ENCODE results near the gene MAP3K3. TPM values are rescaled to one million over a fixed set of nuclear protein-coding genes. Genes with fewer than 3 reads are reported as not detected.

MAP3K3 gene
- total RNA-seq, 1 donor from 2014 or later: 58.5 TPM

- DNase-seq: no peak
- peaks cover 94% of the 10 kb centered on the region for H3K36me3 ChIP-seq
Measured at GRCh38 chr17:63665527-63666214, 43.5 kb downstream of the MAP3K3 start.

DNA sequence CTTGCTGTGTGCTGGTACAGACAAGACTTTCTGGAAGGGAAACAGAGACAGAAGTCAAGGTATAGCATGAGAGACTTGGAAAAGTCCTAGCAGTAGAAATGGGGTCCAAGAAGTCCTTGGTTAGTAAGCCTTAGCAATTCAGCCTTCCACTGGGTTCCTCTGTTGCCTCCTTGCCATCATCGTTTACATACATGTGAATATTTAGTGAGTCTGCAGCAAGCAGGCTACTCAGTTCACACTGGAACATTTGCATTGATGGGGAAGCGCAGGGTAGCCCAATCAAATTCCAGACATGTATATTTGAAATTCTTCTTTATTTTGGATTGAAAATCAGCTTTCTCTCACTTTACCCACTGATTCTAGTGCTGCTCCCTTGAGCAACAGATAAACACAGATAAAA is 50.6 kb downstream of the MAP3K3 start:
- peaks cover 57% of the 10 kb centered on the region for H3K36me3 ChIP-seq
- intact Hi-C loops (cut with DNase I): no loop called here
- no peak overlapping the region for H3K4me3 ChIP-seq
- DNase-seq (no peak), ATAC-seq (no peak)
- H3K27me3 ChIP-seq (ENCODE audit: low read depth): no peaks in the 10 kb centered on the region
- H3K27ac ChIP-seq: no peak overlapping the region
- H3K9me3 ChIP-seq: no peaks in the 10 kb centered on the region
- peaks cover 37% of the 10 kb centered on the region for H3K4me1 ChIP-seq
- no peak for TF ChIP-seq CTCF (IDR thresholded peaks at IDR 0.05)

More at GRCh38 chr17:63665527-63666214, 43.5 kb downstream of the MAP3K3 start:
- peak; percentile 80 to 87 for ATAC-seq
- peaks cover 27% of the 10 kb centered on the region for H3K4me1 ChIP-seq
- H3K4me3 ChIP-seq: no peak overlapping the region
- H3K27ac ChIP-seq: peak overlapping the region; percentile 63
- no peak for TF ChIP-seq CTCF (IDR thresholded peaks at IDR 0.05)
- no peaks in the 10 kb centered on the region for H3K9me3 ChIP-seq
- intact Hi-C loops (cut with DNase I): no loop called here
- H3K27me3 ChIP-seq (ENCODE audit: low read depth): no peaks in the 10 kb centered on the region

- Histone ChIP-seq H3K27ac (peak overlapping the region; percentile 76), H3K9me3 (no peaks in the 10 kb centered on the region), H3K27me3 (ENCODE audit: low read depth) (no peaks in the 10 kb centered on the region), H3K4me1 (peaks cover 44% of the 10 kb centered on the region), H3K4me3 (peak overlapping the region; percentile 27), H3K36me3 (peaks cover 49% of the 10 kb centered on the region)
- no peak for DNase-seq
- intact Hi-C loops (cut with DNase I): no loop called here
- no peak for TF ChIP-seq CTCF (IDR thresholded peaks at IDR 0.05)
- peak; percentile 56 to 57 for ATAC-seq
Measured at GRCh38 chr17:63675231-63675606, 53.0 kb downstream of the MAP3K3 start.

- DNase-seq (peak; percentile 86), ATAC-seq (peak; percentile 92 to 95)
- peak overlapping the region; percentile 27 for H3K4me3 ChIP-seq
- H3K4me1 ChIP-seq: peaks cover 48% of the 10 kb centered on the region
- no peaks in the 10 kb centered on the region for H3K27me3 ChIP-seq (ENCODE audit: low read depth)
- TF ChIP-seq CTCF (IDR thresholded peaks at IDR 0.05): no peak
- intact Hi-C loops (cut with DNase I): no loop called here
- peak overlapping the region; percentile 76 for H3K27ac ChIP-seq
- H3K9me3 ChIP-seq: no peaks in the 10 kb centered on the region
- peaks cover 43% of the 10 kb centered on the region for H3K36me3 ChIP-seq
Measured at GRCh38 chr17:63675607-63676546, 53.7 kb downstream of the MAP3K3 start.

- no peak for TF ChIP-seq CTCF (IDR thresholded peaks at IDR 0.05)
- Histone ChIP-seq H3K36me3 (peaks cover 36% of the 10 kb centered on the region), H3K4me3 (no peak overlapping the region), H3K27ac (peak overlapping the region; percentile 76), H3K4me1 (peaks cover 55% of the 10 kb centered on the region), H3K9me3 (no peaks in the 10 kb centered on the region), H3K27me3 (ENCODE audit: low read depth) (no peaks in the 10 kb centered on the region)
- DNase-seq (no peak), ATAC-seq (no peak)
- intact Hi-C loops (cut with DNase I): no loop called here
Measured at GRCh38 chr17:63676584-63676983, 54.4 kb downstream of the MAP3K3 start.
